ENCODE data around the gene LONRF2.

DNA sequence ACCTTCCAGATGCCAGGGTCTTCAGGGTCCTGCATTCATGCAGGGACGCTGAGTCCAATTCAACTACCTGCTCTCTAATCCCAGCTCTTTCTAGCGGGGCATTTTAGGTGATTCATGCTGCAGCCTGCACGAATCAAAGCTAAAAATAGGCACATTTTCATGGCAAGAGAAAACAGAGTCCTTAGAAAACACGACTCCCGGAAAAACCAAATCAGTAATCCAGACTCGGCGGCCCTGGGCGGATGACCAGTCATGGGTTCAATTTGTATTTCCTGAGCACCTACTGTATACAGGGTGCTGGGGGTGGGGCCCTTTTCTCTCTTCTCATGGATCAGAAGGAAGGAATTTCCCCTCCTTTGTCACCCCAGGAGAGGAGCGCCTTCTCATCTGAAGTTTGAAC, 64.4 kb downstream of the LONRF2 start:
- TF ChIP-seq, protein P1, sequence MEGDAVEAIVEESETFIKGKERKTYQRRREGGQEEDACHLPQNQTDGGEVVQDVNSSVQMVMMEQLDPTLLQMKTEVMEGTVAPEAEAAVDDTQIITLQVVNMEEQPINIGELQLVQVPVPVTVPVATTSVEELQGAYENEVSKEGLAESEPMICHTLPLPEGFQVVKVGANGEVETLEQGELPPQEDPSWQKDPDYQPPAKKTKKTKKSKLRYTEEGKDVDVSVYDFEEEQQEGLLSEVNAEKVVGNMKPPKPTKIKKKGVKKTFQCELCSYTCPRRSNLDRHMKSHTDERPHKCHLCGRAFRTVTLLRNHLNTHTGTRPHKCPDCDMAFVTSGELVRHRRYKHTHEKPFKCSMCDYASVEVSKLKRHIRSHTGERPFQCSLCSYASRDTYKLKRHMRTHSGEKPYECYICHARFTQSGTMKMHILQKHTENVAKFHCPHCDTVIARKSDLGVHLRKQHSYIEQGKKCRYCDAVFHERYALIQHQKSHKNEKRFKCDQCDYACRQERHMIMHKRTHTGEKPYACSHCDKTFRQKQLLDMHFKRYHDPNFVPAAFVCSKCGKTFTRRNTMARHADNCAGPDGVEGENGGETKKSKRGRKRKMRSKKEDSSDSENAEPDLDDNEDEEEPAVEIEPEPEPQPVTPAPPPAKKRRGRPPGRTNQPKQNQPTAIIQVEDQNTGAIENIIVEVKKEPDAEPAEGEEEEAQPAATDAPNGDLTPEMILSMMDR (CRISPR knock-in tag; IDR thresholded peaks at IDR 0.05): no peak
- TF ChIP-seq, protein P2, sequence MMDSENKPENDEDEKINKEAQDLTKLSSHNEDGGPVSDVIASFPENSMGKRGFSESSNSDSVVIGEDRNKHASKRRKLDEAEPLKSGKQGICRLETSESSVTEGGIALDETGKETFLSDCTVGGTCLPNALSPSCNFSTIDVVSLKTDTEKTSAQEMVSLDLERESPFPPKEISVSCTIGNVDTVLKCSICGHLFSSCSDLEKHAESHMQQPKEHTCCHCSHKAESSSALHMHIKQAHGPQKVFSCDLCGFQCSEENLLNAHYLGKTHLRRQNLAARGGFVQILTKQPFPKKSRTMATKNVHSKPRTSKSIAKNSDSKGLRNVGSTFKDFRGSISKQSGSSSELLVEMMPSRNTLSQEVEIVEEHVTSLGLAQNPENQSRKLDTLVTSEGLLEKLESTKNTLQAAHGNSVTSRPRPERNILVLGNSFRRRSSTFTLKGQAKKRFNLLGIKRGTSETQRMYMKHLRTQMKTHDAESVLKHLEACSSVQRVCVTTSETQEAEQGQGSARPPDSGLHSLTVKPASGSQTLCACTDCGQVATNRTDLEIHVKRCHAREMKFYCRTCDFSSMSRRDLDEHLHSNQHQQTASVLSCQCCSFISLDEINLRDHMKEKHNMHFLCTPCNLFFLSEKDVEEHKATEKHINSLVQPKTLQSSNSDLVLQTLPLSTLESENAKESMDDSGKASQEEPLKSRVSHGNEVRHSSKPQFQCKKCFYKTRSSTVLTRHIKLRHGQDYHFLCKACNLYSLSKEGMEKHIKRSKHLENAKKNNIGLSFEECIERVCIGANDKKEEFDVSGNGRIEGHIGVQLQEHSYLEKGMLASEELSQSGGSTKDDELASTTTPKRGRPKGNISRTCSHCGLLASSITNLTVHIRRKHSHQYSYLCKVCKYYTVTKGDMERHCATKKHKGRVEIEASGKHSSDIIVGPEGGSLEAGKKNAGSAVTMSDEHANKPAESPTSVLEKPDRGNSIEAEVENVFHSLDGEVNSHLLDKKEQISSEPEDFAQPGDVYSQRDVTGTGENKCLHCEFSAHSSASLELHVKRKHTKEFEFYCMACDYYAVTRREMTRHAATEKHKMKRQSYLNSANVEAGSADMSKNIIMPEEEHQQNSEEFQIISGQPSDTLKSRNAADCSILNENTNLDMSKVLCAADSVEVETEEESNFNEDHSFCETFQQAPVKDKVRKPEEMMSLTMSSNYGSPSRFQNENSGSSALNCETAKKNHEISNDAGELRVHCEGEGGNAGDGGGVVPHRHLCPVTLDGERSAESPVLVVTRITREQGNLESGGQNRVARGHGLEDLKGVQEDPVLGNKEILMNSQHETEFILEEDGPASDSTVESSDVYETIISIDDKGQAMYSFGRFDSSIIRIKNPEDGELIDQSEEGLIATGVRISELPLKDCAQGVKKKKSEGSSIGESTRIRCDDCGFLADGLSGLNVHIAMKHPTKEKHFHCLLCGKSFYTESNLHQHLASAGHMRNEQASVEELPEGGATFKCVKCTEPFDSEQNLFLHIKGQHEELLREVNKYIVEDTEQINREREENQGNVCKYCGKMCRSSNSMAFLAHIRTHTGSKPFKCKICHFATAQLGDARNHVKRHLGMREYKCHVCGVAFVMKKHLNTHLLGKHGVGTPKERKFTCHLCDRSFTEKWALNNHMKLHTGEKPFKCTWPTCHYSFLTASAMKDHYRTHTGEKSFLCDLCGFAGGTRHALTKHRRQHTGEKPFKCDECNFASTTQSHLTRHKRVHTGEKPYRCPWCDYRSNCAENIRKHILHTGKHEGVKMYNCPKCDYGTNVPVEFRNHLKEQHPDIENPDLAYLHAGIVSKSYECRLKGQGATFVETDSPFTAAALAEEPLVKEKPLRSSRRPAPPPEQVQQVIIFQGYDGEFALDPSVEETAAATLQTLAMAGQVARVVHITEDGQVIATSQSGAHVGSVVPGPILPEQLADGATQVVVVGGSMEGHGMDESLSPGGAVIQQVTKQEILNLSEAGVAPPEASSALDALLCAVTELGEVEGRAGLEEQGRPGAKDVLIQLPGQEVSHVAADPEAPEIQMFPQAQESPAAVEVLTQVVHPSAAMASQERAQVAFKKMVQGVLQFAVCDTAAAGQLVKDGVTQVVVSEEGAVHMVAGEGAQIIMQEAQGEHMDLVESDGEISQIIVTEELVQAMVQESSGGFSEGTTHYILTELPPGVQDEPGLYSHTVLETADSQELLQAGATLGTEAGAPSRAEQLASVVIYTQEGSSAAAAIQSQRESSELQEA (CRISPR knock-in tag; IDR thresholded peaks at IDR 0.05; ENCODE audit: not compliant biosample characterization): no peak
- TF ChIP-seq SRSF4 (IDR thresholded peaks at IDR 0.05; ENCODE audit: low read depth, low read length, poor library complexity, severe bottlenecking): no peak
- no peak for TF ChIP-seq FOXA3 (CRISPR knock-in tag; IDR thresholded peaks at IDR 0.05)
- TF ChIP-seq, protein P3, sequence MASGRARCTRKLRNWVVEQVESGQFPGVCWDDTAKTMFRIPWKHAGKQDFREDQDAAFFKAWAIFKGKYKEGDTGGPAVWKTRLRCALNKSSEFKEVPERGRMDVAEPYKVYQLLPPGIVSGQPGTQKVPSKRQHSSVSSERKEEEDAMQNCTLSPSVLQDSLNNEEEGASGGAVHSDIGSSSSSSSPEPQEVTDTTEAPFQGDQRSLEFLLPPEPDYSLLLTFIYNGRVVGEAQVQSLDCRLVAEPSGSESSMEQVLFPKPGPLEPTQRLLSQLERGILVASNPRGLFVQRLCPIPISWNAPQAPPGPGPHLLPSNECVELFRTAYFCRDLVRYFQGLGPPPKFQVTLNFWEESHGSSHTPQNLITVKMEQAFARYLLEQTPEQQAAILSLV (CRISPR knock-in tag; IDR thresholded peaks at IDR 0.05; ENCODE audit: borderline replicate concordance): no peak
- no peak for TF ChIP-seq ZSCAN30 (CRISPR knock-in tag; IDR thresholded peaks at IDR 0.05)
- no peak for TF ChIP-seq SRSF9 (IDR thresholded peaks at IDR 0.05; ENCODE audit: borderline replicate concordance, insufficient read depth, low read depth, low read length, poor library complexity, severe bottlenecking)
- TF ChIP-seq HNF4A (CRISPR knock-in tag; IDR thresholded peaks at IDR 0.05): no peak
- TF ChIP-seq, protein P4, sequence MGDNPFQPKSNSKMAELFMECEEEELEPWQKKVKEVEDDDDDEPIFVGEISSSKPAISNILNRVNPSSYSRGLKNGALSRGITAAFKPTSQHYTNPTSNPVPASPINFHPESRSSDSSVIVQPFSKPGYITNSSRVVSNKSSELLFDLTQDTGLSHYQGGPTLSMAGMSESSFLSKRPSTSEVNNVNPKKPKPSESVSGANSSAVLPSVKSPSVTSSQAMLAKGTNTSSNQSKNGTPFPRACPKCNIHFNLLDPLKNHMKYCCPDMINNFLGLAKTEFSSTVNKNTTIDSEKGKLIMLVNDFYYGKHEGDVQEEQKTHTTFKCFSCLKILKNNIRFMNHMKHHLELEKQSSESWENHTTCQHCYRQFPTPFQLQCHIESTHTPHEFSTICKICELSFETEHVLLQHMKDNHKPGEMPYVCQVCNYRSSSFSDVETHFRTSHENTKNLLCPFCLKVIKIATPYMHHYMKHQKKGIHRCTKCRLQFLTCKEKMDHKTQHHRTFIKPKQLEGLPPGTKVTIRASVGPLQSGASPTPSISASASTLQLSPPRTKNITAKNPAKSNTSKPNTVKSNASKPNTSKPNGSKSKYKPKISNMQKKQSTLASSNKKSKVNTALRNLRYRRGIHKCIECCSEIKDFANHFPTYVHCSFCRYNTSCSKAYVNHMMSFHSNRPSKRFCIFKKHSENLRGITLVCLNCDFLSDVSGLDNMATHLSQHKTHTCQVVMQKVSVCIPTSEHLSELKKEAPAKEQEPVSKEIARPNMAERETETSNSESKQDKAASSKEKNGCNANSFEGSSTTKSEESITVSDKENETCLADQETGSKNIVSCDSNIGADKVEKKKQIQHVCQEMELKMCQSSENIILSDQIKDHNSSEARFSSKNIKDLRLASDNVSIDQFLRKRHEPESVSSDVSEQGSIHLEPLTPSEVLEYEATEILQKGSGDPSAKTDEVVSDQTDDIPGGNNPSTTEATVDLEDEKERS (CRISPR knock-in tag; IDR thresholded peaks at IDR 0.05): no peak
- TF ChIP-seq, protein P5, sequence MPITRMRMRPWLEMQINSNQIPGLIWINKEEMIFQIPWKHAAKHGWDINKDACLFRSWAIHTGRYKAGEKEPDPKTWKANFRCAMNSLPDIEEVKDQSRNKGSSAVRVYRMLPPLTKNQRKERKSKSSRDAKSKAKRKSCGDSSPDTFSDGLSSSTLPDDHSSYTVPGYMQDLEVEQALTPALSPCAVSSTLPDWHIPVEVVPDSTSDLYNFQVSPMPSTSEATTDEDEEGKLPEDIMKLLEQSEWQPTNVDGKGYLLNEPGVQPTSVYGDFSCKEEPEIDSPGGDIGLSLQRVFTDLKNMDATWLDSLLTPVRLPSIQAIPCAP (CRISPR knock-in tag; IDR thresholded peaks at IDR 0.05; ENCODE audit: low read depth): no peak
- TF ChIP-seq, protein P6, sequence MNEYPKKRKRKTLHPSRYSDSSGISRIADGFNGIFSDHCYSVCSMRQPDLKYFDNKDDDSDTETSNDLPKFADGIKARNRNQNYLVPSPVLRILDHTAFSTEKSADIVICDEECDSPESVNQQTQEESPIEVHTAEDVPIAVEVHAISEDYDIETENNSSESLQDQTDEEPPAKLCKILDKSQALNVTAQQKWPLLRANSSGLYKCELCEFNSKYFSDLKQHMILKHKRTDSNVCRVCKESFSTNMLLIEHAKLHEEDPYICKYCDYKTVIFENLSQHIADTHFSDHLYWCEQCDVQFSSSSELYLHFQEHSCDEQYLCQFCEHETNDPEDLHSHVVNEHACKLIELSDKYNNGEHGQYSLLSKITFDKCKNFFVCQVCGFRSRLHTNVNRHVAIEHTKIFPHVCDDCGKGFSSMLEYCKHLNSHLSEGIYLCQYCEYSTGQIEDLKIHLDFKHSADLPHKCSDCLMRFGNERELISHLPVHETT (CRISPR knock-in tag; conservative IDR thresholded peaks at IDR 0.05): no peak
